ENCODE results near the gene TULP1.

TULP1 gene

DNA sequence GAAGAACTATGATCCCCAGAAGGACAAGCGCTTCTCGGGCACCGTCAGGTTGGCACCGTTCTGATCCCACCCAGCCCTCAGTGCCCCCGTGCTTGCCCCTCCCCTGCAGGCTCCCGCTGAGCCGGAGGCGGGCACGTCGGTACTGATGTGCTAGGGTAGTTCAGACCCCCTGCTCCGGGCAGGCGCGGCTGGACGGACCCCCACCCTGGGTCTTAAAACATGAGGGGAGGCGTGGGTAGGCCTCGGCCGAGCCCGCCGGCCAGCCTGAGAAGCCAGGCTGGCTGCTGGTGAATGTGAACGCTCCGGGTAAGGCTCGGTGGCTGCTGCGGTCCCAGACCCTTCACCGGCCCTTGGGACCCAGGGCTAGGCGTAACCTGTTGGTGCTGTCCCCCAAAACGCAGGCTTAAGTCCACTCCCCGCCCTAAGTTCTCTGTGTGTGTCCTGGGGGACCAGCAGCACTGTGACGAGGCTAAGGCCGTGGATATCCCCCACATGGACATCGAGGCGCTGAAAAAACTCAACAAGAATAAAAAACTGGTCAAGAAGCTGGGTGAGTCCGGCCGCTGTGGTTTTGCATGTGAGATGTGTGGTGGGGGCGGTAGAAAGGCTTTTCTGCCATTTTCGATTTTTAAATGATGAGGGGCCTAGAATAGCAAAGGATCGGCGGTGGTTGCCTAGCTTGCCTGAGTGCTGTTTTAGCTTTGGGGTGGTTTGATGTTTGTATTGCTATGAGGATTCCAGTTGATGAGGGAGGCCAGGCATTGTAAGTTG, 43.5 kb downstream of the TULP1 start:
- in situ Hi-C loops (cut with MboI; ENCODE audit: low sequenced_read_pairs): no loop called here

DNA sequence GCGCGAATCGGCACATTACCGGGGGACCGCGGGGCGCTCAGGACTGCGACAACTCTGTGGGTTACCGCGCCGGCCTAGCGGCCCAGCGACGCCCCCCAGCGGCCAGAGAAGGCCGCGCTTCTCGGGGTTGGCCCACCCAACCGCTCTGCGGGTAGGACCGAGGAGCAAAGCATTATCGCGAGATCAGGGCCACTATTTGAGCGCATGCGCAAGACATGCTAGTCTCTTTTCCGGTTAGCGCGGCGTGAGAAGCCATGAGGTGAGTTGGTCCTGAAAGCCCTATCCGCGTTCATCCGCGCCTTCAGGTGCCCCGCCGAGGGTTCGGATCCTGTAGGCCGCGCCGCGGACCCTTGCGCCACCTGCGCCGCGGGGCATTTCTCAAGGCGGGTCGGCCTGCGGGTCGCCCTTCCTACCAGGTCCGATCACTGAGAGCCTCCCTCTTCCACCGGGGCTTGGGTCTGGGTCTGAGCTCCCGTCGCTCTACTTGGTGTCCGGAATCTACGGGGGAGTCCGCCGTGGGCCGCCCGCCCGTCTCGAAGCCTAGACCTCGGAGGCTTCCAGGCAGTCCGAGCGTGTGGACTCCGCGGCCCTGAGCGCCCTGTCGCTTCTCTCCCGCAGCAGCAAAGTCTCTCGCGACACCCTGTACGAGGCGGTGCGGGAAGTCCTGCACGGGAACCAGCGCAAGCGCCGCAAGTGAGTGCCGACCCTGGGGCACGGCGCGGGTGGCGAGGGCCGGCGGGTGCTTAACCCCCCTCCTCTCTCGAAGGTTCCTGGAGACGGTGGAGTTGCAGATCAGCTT, 44.3 kb downstream of the TULP1 start, which contains the start of gene RPL10A:
Gene RPL10A, plus strand, starts transcription at position 221 of the 799 bp plus-strand sequence. Its CDS starts 34 bp downstream, at position 255.
- in situ Hi-C loops (cut with MboI; ENCODE audit: low sequenced_read_pairs): no loop called here

DNA sequence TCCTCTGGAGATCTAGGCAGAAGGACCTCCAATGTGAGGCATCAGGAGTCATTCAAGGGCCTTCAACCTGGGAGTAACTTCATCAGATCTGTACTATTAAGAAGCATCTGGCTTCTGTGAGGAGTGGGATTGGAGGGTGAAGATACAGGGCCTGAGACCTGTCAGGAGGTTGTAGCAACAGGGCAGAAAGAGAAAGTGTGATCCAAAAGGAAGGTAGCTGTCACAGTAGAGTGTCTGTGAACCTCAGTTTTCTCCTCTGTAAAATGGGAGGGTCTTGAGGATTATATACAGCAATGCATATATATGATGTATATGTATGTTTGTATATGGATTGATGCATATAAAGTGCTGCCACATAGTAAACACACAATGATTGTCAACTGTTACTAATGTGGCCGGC, 47.0 kb downstream of the TULP1 start:
- in situ Hi-C loops (cut with MboI; ENCODE audit: low sequenced_read_pairs): no loop called here

DNA sequence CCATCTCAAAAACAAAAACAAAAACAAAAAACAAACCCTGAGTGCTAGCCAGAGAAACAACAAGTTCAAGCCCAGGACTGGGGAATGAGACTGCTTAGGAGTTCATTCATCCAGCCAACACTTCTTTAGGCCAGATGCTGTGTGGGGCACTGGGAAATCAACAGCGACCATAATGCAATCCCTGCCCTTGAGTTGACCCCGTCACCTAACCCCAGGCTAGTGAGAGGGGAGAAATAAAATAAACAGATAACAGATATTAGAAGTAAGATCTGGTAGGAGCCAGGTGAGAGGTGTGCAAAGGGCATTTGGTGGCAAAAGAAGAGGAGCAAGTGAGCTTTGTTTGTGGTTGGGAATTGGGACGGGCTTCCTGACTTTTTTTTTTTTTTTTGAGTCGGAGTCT, 49.4 kb downstream of the TULP1 start:
- in situ Hi-C loops (cut with MboI; ENCODE audit: low sequenced_read_pairs): no loop called here

DNA sequence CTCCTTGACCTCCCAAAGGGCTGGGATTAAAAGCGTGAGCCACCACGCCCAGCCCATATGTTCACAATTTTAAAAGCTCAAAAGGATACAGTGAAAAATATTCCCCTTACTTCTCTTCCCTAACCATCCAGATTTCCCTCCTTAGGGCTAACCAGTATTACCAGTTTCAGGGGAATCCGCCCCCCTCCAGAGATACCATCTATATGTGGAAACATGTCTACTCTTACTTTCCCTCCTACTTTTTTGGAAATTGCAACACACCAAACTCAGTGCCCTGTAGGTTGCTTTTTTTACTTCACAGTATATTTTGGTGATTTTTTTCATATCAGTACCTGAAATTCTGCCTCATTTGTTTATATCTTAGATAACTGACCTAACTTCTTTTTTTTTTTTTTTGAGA, 51.4 kb downstream of the TULP1 start:
- in situ Hi-C loops (cut with MboI; ENCODE audit: low sequenced_read_pairs): no loop called here

DNA sequence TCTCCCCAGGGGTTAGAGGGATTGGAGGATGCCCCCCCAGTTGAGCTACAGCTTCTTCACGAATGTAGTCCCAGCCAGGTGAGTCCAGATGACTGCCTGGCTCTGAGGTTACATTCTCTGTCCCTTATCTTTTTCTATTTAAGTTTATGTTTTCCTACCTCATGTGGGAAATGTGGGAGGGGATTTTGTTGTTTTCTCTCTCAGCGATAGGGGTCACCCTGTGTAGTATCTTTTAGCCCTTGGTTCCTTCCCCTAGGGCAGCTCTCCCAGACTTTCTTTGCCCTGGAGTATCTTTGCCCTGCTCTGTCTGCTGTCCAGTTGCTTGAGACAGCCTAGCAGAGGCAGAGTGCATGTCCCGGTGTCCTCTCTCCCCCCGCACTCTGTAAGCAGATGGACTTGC, 54.8 kb downstream of the TULP1 start:
- in situ Hi-C loops (cut with MboI; ENCODE audit: low sequenced_read_pairs): loop anchor here (10.0 kb wide), 1 partner anchor 163 kb away; the partner anchor contains the start of gene DEF6

DNA sequence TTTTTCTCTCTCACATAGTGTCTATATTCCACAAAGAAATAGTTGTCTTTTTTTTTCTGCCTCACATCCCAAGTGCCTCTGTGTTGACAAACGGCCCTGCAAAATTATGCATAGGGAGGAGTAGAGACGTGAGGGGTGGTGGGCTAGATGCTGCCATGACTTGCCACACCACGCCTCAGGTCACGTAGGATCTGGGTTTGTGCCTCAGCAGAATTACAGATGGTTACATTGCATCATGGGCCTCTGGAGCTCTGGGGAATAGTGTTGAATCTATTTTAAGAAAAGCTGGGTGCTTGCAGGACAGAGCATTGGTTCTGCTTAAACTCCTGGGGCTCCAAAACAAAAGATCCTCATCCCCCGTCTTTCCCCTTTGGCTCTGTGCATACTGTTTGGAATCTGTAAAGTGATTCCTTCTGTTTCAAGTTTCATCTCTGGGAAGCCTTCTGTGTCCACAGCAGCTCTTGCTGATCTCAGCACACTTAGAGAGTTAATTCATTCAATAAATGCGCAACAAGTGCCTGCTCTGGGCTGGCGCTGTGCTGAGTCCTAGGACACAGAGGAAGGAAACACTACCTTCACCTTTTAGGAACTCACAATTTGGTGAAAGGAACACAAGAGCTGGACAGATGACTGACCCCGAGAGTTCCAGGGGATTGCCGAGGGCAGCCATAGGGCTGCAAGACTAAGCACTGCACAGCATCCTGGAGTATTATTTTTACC, 58.1 kb downstream of the TULP1 start:
- in situ Hi-C loops (cut with MboI; ENCODE audit: low sequenced_read_pairs): loop anchor here (10.0 kb wide), 1 partner anchor 160 kb away; the partner anchor contains the start of gene DEF6

DNA sequence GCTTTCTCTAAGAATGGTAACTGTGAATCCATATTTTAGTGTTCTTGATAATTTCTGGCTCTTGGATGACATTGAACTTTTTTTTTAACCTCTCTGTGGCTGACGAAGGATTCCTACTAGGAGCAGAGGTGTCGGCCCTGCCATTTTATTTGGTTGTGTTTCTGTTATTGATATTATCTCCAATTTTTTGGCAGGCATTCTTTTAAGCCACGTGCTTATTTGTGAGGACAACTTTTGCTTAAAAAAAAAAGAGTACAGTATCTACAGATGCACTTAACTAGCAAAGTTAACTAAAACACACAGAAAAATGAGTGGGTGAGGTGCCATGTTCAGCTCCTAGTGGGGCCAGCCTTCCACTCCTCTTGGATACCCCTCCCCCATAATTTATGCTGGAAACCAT, 59.5 kb downstream of the TULP1 start:
- in situ Hi-C loops (cut with MboI; ENCODE audit: low sequenced_read_pairs): loop anchor here (10.0 kb wide), 1 partner anchor 158 kb away; the partner anchor contains the start of gene DEF6

DNA sequence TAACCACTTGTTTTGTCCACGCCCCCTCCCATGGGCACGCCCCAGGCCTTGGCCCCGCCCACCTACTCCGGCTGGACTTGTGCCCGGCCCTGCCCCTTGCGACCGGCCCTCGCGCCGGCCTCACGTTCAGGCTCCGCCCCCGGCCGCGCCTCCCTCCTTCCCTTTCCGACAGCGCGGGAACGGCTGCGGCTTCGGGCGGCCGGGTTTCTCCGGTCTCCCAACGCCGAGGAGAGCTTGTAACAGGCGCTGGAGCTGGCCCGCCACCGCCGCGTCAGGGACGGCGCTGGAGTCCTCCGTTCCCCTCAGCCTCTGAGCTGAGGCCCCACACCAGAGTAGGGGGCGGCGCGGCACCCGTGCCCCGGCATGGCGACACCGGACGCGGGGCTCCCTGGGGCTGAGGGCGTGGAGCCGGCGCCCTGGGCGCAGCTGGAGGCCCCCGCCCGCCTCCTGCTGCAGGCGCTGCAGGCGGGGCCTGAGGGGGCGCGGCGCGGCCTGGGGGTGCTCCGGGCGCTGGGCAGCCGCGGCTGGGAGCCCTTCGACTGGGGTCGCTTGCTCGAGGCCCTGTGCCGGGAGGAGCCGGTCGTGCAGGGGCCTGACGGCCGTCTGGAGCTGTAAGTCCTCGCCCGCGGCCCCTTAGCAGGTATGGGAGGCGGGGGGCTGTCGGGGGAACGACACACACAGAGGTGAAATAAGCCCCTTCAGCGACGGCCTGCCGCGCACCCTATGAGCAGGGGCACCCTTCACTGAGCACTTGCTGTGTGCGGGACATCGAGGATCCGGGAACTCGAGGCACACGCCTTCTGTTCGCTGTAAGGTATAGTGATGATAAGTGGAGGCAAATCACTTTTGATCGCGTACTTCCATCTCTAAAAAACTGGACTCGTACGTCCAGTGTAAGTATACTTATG, 60.3 kb downstream of the TULP1 start, which contains the start of gene FANCE:
Gene FANCE, plus strand, starts transcription at position 156 of the 908 bp plus-strand sequence. Its CDS starts 208 bp downstream, at position 364.
- in situ Hi-C loops (cut with MboI; ENCODE audit: low sequenced_read_pairs): loop anchor here (10.0 kb wide), 1 partner anchor 158 kb away; the partner anchor contains the start of gene DEF6

DNA sequence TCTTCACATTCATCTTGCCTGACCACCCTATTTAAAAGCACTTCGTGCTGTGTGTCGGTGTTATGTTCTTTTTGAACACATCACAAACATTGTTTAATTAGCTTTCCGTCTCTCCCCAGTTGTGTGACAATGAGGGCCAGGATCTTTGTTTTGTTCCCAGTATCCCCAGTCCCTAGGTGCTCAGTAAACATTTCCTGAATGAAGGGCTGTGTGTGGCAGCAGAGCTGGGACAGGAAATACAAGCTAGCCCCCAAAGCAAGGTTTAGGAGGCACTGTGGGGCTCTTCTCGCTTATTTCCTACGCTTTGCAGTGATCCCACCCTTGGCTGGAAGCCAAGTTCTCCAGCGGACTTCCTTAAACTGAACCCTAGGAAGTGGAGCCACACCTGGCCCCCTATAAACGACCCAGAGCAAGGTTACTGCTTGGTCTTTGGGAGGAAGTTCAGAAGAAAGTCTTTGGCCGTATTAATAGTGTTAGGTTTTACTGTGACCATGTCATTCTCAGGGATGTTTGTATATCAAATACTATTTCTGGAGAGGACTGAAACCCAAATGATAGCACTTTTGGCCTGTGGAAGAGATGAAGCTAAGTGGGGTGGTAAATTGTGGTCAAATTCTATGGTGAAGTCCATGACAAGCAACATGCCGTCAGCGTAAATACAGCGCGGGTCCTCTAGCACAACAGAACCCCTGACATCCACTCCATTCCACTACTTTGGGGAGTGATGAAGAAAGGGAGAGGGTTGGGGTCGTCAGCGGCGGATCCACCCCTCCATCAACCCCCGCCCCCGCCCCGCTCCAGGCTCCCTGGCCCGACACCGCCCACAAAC, 61.1 kb downstream of the TULP1 start:
- in situ Hi-C loops (cut with MboI; ENCODE audit: low sequenced_read_pairs): loop anchor here (10.0 kb wide), 1 partner anchor 157 kb away; the partner anchor contains the start of gene DEF6

DNA sequence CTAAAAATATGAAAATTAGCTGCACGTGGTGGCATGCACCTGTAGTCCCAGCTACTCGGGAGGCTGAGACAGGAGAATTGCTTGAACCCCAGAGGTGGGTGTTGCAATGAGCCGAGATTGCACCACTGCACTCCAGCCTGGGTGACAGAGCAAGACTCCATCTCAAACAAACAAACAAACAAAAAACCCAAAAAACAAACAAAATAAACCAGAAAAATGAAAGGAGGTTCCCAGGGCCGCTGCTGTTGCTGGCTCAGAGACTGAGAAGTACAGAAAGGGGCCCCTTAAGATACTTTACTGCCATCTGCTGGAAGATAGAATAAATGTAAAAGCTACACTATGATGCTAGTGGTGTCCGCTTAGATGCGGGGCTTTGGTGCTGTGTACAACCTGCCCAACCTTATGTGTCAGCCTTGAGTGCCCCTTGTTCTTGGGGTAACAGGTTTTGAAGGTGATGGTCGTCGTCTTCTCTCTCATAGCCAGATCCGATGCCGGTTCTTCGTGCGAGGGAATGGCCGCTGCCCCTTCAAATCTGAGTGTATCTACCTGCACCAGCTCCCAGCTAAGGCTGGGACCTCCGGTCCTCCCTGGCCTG, 63.3 kb downstream of the TULP1 start:
- in situ Hi-C loops (cut with MboI; ENCODE audit: low sequenced_read_pairs): no loop called here

DNA sequence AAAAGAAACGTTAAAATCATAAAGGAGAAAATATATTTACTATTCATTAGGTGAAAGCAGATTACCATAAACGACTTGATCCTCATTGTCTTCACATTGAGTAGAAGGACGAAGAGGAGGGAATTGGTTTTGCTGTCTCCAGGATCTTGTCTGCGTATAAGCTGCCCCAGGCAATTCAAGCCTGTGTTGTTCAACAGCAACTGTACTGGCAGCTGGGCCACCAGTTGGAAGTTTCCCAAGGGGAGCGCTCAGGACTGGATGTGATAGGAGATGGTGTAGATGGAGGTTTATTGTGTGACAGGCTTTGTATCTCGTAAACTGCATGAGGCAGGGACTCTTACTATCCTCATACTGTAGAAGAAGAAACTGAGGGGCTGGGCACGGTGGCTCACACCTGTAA, 64.5 kb downstream of the TULP1 start:
- in situ Hi-C loops (cut with MboI; ENCODE audit: low sequenced_read_pairs): no loop called here
